Measurements from ENCODE around the gene PRR27.

Gene PRR27

GRCh38 chr4:70153937-70154336 lies at the start of gene PRR27:
TSS of gene PRR27 (plus strand) at chr4:70154237. CDS start at chr4:70154376, 139 bp downstream.
- no peak for DNase-seq

GRCh38 chr4:70110917-70111316 lies 43.1 kb upstream of the PRR27 start:
- DNase-seq, result no peak

DNA sequence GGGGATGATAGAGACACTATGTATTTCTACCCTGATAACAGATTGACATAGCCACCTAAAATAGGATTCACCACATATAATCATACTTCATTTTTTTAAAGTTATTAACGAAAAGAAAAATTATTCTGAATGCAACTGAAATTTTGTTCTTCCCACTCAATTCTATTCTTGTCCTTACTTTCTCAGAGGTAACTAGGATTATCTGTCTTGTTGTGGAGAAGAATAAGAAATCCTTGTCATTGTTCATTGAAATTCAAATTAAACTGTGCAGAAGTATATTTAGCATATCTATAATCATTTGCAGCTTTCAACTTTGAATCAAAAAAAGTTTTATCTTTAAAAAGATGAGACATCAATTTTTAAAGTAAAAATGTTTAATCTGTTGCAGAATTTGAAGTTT lies 40.4 kb upstream of the PRR27 start:
- DNase-seq, result no peak

- no peak for DNase-seq
These were observed 39.9 kb upstream of the PRR27 start for GRCh38 chr4:70114096-70114495.

DNA sequence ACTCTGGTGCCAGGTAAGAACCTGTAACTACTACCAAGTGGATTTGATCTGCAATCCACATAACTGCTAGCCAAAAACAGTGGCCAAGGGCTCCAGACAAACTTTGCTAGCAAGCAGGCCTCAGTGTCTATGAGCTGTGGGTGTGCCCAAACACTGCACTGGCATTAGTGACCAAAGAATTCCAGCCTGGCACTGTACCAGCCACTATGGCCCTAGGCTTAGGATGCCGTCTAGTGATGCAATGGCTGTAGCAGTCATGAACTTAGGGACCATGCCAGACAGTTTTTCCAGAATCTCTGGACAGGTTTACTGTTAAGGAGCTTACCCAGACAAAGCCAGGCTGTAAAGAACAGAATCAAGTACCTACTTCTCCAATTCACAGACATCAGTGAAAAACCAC lies 33.7 kb upstream of the PRR27 start:
- DNase-seq, result no peak

GRCh38 chr4:70133473-70133872 lies 20.6 kb upstream of the PRR27 start:
- no peak for DNase-seq

GRCh38 chr4:70138751-70139150 lies 15.3 kb upstream of the PRR27 start:
- no peak for DNase-seq

DNA sequence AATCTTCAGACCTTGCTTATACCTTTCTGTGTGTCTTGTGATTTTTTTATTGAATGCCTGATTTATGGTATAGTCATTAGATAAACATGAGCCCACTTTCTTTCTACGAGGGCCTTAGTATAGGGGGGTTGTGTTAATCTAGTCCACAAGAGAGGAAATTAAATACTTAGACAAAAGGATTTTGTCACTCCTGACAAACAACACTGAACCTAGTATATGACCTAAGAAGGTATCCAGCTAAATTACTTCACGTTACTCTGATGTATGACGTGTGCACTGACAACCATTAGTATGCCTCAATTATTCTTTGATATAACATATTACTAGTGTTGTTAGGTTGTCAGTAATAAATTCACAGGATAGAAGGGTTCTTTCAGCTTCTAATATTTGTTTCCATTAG lies 2.8 kb upstream of the PRR27 start:
- DNase-seq, result no peak

DNA sequence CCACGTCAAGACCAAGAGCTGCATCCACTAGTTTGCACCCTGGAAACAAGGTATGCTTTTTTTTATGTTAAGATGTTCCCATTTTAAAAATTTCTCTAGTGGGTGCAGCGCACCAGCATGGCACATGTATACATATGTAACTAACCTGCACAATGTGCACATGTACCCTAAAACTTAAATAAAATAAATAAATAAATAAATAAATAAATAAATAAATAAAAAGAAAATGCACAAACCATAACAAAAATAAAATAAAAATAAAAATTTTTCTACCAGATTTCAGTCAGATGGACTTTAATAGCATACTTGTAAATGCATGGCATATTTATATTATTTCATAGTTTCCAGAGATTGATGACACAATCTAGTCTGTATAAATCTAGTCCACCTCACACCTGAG lies 1.9 kb upstream of the PRR27 start:
- DNase-seq, result no peak

DNA sequence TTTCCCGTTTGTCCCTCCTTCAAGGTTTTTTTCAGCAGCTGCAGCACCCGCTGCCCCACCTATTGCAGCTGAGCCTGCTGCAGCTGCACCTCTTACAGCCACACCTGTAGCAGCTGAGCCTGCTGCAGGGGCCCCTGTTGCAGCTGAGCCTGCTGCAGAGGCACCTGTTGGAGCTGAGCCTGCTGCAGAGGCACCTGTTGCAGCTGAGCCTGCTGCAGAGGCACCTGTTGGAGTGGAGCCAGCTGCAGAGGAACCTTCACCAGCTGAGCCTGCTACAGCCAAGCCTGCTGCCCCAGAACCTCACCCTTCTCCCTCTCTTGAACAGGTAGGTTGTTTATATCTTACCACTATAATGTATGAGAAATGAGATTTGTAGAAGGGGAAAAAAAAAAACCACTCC lies 4.5 kb downstream of the PRR27 start:
- DNase-seq, result no peak

DNA sequence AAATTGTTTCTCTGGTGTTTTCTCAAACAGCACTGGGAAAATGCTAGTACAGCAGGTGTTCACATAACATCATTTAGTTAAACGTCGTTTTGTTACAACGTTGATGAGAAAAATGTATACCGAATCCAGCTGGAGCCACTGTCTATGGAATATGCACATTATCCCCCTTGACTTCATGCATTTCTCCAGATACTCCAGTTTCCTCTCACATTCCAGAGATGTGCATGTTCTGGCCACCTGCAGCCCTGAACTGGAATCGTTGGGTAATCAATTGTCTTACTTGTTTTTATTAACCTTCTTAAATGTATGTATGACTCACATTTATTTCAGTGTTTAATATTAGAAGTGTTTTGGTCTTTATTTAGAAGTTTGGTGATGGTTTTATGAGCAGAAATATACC lies 23.1 kb downstream of the PRR27 start:
- DNase-seq, result no peak

DNA sequence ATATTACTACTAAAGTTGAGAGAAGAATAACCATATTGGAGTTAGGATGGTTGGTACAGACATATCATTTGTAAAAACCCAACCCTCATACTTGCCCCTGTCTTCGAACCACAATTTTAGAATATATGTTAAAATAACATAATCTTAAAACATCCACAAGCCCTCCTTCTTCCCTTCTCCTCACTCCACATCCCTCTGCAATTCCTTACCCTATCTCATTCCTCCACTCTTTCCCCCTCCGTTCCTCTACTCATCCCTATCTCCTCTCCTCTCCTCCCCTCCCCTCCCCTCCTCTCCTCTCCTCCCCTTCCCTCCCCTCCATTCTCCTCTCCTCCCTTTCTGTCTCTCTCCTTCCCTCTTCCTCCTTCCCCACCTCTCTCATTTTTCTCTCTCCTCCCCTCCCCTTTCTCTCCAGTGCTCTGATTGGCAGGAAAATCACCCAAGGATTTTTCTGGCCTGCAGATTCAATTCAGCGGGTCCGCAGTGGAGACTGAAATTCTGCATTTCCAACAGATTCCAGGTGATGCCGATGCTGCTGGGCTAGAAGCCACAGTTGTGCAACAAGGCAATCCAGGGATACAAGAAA lies 24.1 kb downstream of the PRR27 start:
- no peak for DNase-seq

DNA sequence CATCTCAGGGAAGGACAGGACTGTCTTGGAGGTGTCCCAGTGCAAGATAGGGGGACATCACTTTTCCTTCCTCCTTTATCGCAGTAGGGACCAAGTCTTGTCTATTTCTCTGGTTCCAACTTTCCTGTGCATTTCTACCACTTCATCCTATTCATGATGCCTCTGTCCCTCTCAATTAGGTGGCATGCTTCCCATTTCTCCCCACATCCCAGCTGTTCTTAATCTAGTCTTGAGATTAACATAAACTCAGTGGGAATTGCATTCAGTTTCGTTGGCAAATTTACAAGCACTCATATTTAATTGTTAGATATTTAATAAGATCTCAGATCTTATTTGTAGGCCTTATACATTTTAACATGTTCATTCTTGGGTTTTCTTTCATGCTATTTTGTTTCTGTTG lies 25.8 kb downstream of the PRR27 start:
- DNase-seq, result no peak

DNA sequence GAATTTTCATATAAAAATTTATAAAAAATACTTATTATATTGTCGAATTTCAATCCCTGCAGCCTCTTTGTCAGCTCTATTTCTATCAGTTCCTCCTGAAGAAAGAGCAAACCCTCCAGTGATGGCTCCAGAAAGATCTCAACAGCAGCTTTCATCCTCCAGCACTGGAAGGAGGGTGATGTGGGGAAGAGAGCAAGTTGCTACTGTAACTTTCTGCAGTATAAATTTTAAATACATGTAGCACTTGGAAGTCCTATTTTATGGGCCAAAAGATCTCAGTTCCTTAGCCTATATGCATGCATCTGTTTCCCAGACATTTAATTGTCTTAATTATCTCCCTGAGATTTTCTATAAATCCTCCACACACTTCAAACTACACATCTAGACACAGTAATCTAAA lies 27.8 kb downstream of the PRR27 start:
- DNase-seq, result no peak

DNA sequence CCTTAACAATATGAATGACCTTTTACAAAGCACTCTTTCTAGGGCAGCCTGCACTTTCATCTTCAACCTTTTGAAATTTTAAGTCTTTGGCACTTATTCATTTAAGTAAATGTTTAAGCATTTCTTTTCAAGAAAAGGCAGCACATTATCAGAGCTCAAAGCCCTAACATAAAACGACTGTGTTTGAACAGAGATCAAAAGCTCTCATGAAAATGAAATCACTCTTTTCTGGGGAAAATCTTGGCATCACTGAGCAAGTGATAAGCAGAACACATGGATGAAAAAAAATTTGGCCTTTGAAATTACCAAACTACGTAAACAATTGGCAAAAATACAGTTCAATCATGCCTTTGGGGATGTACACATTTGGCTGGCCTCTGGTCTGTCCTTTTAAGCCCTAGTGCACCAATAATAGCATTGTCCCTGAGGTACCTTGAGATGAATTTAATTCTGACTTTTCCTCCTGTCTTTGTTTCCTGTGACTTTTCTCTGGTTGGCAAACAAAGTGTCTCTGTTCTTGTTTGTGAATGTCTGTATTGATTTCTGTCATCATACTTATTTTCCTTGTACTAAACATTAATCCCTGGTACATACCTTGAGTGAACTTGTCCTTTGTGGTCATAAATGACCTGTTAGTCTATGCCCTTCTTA lies 28.6 kb downstream of the PRR27 start:
- no peak for DNase-seq

- DNase-seq, result no peak
These were observed 29.3 kb downstream of the PRR27 start for GRCh38 chr4:70183168-70183939.

GRCh38 chr4:70183940-70184246 lies 29.9 kb downstream of the PRR27 start:
- DNase-seq, result no peak

DNA sequence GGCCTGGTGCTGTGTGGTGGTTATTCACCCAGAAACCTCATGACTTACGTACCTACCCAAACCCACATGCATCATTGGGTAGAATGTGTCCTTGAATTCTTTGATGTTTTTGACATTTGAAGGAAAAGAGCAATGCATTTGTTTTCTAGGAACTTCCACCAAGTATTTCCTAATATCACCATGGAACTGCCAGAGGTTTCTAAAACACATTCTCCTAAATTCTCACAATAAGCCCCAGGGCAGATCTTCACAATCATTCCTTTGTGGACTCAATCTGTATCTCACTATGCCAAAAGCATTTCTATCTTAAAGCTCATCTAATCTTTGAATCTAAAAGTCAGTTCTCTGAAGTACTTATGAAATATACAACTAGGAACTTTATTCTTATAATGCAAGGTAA lies 33.2 kb downstream of the PRR27 start:
- no peak for DNase-seq

DNA sequence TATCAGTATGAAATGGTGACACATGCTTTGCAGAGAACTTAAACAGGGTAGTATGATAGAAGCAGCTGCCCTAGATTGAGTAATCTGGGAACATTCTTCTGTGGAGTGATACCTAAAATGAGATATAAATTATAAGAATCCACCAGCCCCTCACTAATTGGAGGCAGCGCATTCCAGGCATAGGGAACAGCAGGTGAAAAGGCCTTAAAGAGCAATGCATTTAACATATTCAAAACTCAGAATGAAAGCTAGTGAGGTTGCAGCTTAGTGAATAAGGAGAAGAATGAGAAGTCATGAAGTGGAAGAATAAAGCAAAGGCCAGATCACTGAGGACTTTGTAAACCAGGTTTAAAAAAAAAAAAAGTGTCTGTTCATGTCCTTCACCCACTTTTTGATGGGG lies 36.5 kb downstream of the PRR27 start:
- no peak for DNase-seq

GRCh38 chr4:70191647-70192046 lies 37.6 kb downstream of the PRR27 start:
- DNase-seq, result no peak

GRCh38 chr4:70192895-70193294 lies 38.9 kb downstream of the PRR27 start:
- no peak for DNase-seq

GRCh38 chr4:70195425-70195824 lies 41.4 kb downstream of the PRR27 start, which contains the start of gene ODAM:
TSS of gene ODAM (plus strand) at chr4:70195725. CDS start at chr4:70196544, 819 bp downstream.
- no peak for DNase-seq

DNA sequence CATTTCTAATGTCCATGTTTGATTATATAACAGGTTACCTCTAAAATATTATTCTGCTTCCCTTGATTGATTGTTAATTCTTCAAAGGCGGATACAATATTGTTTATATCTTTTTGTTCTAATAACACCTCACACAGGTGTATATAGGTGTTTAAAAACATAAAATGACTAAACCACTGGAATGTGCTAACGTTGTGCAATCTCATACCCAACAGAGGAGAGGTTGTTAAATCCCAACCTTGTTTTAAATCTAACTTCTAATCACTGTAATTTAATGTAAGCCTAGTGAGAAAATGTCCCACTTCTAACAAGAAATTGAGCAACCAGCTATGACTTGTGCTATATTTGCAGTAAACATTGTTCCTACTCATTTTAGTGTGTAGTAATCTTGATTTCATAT lies 42.8 kb downstream of the PRR27 start:
- no peak for DNase-seq

DNA sequence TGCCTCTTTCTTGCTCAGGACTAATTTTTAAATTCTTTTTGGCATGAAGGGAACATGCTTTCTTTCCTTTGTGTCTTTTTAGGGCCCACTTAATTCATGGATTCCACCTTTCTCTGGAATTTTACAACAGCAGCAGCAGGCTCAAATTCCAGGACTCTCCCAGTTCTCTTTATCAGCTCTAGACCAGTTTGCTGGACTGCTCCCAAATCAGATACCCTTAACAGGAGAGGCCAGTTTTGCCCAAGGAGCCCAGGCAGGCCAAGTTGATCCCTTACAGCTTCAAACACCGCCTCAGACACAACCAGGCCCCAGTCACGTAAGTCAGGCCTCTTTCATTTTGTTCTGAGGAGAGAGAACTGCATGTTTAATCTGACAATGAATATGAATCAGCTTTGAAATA lies 43.8 kb downstream of the PRR27 start:
- DNase-seq, result no peak

DNA sequence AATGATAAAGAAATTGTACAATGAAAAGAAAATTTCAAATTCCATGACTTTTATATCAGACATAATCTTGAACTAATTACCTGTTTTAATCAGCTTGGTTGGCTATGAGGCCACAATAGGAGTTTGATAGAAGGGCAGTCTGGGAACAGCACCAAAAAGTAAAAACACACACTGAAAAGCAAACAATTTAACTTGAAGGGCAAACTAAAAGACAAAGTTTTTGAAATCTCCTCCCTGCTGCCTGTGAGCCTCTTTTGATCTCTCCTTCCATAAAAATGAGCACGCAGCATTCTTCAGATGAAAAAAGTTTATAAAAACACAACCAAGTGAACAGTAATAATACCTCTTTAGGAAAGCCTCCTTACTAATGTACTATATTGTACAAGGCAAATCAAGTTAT lies 49.6 kb downstream of the PRR27 start:
- DNase-seq, result no peak

Data from T1000 (cell line).